Measurements from ENCODE around the gene GJB2. TPM values are rescaled to one million over a fixed set of nuclear protein-coding genes. Genes with fewer than 3 reads are reported as not detected.

The GJB2 gene
- total and polyA plus RNA-seq, 2 of the 8 experiments (the other 6 are each of a cell fraction or from before 2014, with no cell fraction given), result 0.20 to 0.21 TPM

- TF ChIP-seq ASH2L (IDR thresholded peaks at IDR 0.05; ENCODE audit: low read length) (no peak), JUN (IDR thresholded peaks at IDR 0.05; ENCODE audit: low read depth, low read length) (no peak)
Measured at GRCh38 chr13:20188667-20189553, 3.8 kb downstream of the GJB2 start (continued).
